Progenitor cell of endocrine pancreas (in vitro differentiated cells): ENCODE measurements around the gene TAF5L. TPM values are rescaled to one million over a fixed set of nuclear protein-coding genes. Genes with fewer than 3 reads are reported as not detected.

Experiments used
- DNase-seq: peaks from one replicate; pipeline ENCODE4 v3.0.0; 2021; ENCODE audit warnings: low spot score; ENCODE audit not compliant: unreplicated experiment
- H3K27ac Mint-ChIP-seq: 2 replicates; pipeline ENCODE4 v1.8.0; 2021; ENCODE audit warnings: mild to moderate bottlenecking, moderate library complexity, mixed read lengths
- H3K27me3 Mint-ChIP-seq: 2 replicates; pipeline ENCODE4 v1.8.0; 2021; ENCODE audit warnings: mixed read lengths
- H3K36me3 Mint-ChIP-seq: 2 replicates; pipeline ENCODE4 v1.8.0; 2022; ENCODE audit warnings: mixed read lengths; ENCODE audit not compliant: insufficient read depth
- H3K4me1 Mint-ChIP-seq: 2 replicates; pipeline ENCODE4 v1.8.0; 2021; ENCODE audit warnings: low read depth, mixed read lengths
- H3K4me3 Mint-ChIP-seq: 2 replicates; pipeline ENCODE4 v1.8.0; 2021; ENCODE audit warnings: low read depth, mild to moderate bottlenecking, moderate library complexity, mixed read lengths
- H3K9me3 Mint-ChIP-seq: 2 replicates; pipeline ENCODE4 v1.8.0; 2021; ENCODE audit warnings: low read depth, mixed read lengths
- total RNA-seq: library from RNA; stranded (reverse); gene quantifications from 2 replicates; pipeline ENCODE4 v1.2.1, GENCODE V29; 2021
- TF ChIP-seq, protein P1 (sequence below): fragments of 200-600 bp; sonication (generic); IDR thresholded peaks from one replicate; pipeline ENCODE4 v1.5.0; 2021; ENCODE audit warnings: antibody characterized with exemption, mild to moderate bottlenecking; ENCODE audit not compliant: unreplicated experiment

TAF5L gene
- total RNA-seq, 1 donor from 2014 or later: 21.0 TPM

DNA sequence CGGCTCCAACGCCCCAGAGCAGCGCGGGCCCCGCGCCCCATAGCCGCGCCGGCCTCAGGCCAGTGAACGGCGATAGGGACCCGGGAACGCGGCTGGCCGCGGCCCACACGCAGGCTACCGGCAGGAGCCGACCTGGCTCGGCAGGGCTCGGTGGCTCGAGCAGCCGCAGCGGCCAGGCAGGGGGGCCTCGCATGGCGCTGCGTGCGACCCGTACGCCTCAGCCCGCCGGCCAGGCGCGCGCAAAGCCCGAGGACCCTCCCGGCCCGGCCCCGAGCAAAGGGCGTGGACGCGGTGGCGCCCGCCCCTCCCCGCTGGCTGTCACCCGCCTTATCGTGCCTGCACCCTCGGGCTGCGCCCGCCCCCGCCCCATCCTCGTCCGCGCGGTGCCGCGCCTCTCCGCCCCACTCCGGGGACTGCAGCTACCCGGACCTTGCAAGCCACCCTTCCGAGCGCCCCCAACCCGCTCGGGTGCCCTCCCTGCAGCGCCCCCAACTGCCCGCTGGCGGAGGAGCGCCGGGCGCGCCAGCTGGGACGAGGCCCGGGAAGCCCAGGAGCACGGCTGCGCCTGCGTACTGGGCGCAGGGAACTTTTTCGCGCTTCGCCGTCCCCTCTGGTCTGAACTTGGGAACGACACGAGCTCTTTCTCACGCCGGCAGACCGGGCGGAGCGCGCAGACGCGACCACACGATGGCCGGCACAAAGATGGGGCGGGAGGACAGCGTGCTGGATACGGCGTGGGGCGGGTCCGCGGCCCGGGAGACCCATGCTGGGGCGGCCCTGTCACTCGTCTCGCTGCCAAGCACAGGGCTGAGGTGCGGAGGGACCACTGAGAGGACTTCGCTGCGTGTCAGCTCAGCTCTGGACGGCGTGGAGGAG is 67.2 kb downstream of the TAF5L start, which contains the start of gene ABCB10:
Gene ABCB10 (minus strand): TSS at position 248 of the 876 bp plus-strand sequence. CDS start 55 bp downstream, at position 193.
- Mint-ChIP-seq H3K27me3 (peaks cover 13% of the 10 kb centered on the region), H3K27ac (peak within 1 kb of the TSS; percentile 94), H3K9me3 (no peaks in the 10 kb centered on the region), H3K36me3 (peaks cover 2% of the 10 kb centered on the region), H3K4me3 (peak within 1 kb of the TSS; percentile 86), H3K4me1 (peaks cover 23% of the 10 kb centered on the region)
- peak; percentile 99 for DNase-seq
- TF ChIP-seq, protein P1, sequence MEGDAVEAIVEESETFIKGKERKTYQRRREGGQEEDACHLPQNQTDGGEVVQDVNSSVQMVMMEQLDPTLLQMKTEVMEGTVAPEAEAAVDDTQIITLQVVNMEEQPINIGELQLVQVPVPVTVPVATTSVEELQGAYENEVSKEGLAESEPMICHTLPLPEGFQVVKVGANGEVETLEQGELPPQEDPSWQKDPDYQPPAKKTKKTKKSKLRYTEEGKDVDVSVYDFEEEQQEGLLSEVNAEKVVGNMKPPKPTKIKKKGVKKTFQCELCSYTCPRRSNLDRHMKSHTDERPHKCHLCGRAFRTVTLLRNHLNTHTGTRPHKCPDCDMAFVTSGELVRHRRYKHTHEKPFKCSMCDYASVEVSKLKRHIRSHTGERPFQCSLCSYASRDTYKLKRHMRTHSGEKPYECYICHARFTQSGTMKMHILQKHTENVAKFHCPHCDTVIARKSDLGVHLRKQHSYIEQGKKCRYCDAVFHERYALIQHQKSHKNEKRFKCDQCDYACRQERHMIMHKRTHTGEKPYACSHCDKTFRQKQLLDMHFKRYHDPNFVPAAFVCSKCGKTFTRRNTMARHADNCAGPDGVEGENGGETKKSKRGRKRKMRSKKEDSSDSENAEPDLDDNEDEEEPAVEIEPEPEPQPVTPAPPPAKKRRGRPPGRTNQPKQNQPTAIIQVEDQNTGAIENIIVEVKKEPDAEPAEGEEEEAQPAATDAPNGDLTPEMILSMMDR: peak; percentile 93

DNA sequence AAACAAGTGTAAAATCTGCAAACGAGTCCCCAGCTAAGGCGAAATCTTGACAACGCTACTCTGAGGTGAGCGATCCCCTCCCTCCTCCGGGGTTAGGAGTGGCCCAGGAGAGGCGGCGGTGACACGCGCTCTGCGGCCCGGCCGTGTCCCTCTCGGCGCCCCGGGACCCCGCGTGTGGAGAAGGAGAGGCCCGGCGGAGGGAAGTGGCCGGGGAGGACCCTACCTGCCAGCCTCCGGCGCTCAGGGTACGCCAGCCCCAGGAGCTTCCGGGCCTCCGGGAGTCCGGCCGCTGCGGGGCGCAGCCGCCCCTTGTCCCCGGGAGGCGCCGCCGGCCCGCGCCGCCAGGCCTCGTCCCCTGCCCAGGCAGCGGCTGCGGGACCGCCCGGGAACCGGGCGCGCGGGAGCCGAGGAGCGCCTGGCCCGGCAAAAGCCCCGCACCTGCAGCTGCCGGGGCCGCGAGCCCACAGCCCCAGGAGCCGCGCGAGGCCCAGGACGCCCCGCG is 68.0 kb downstream of the TAF5L start:
- Mint-ChIP-seq H3K36me3 (peaks cover 4% of the 10 kb centered on the region), H3K27ac (peak overlapping the region; percentile 76), H3K27me3 (peaks cover 11% of the 10 kb centered on the region), H3K9me3 (no peaks in the 10 kb centered on the region), H3K4me1 (peaks cover 23% of the 10 kb centered on the region), H3K4me3 (peak overlapping the region; percentile 83)
- TF ChIP-seq, protein P1: peak; percentile 21
- DNase-seq: peak; percentile 37

DNA sequence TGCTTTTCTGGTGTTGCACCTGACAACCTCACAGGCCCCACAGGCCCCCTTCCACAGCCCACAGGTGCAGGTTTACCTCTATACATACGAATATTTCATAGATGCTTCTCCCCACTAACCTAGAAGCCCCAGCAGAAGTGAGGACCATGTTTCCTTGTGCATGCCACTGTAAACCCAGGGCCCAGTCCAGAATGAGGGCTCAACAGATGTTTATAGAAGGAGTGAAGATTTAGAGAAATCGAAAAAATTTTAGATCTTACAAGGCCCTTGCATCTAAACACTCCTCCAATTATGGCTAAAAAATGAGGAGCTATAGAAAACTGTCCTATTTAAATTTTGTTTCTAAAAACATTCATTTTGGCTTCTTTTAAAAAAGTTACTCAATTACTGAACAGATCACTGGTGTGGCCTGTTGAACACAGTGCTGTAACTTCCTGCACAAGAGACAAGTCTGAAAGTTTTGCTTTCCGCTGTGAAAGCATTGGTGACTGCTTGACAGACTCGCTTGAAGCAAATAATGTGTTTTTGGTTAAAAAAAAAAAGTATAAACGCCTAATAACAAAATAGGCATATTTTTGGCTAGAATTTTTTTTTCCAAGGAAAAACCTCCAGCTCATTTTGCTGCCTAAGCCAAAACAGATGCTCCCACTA is 68.6 kb downstream of the TAF5L start:
- TF ChIP-seq, protein P1: no peak
- Mint-ChIP-seq H3K4me3 (peak overlapping the region; percentile 83), H3K4me1 (peaks cover 24% of the 10 kb centered on the region), H3K27me3 (peaks cover 12% of the 10 kb centered on the region), H3K27ac (peak overlapping the region; percentile 76), H3K9me3 (no peaks in the 10 kb centered on the region), H3K36me3 (peaks cover 5% of the 10 kb centered on the region)
- DNase-seq: no peak

DNA sequence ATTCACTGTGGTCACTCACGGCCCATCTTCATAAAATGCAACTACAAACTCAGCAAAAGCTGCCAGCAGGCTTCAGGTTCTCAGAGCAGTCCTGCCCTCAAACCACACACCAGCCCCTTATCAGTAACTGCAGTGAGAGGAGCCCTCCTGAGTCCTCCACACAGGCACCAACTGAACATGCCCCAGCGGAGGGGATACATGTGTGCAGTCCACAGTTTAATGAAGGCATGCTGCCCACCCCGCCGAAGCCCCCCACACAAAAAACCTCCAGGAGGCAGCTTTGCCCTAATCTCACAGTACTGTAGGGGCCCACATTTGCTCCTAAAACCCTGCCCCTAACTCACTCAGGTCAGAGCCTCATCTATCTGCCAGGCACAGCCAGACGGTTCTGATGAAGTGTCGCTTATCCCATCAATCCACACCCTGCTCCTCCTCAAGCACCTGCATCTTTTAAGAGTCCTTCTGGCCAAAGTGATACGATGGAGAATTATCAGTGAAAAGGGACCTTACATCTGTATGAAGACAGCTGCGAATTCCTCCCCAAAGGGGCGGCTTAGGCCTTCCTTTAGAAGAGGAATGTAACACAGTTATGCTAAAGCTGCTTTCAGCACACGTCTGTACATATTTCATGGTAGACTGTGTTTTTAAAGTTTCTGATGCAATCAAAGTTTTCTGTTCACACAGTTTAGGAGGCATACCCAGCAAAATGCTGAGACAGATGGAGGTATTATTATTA is 70.9 kb downstream of the TAF5L start:
- peaks cover 32% of the 10 kb centered on the region for H3K4me1 Mint-ChIP-seq
- TF ChIP-seq, protein P1: no peak
- DNase-seq: no peak
- H3K9me3 Mint-ChIP-seq: no peaks in the 10 kb centered on the region
- H3K36me3 Mint-ChIP-seq: peaks cover 5% of the 10 kb centered on the region
- peak overlapping the region; percentile 53 for H3K27ac Mint-ChIP-seq
- H3K27me3 Mint-ChIP-seq: peaks cover 15% of the 10 kb centered on the region
- peak overlapping the region; percentile 25 for H3K4me3 Mint-ChIP-seq
